Measurements from ENCODE around the gene KERA.

KERA gene

DNA sequence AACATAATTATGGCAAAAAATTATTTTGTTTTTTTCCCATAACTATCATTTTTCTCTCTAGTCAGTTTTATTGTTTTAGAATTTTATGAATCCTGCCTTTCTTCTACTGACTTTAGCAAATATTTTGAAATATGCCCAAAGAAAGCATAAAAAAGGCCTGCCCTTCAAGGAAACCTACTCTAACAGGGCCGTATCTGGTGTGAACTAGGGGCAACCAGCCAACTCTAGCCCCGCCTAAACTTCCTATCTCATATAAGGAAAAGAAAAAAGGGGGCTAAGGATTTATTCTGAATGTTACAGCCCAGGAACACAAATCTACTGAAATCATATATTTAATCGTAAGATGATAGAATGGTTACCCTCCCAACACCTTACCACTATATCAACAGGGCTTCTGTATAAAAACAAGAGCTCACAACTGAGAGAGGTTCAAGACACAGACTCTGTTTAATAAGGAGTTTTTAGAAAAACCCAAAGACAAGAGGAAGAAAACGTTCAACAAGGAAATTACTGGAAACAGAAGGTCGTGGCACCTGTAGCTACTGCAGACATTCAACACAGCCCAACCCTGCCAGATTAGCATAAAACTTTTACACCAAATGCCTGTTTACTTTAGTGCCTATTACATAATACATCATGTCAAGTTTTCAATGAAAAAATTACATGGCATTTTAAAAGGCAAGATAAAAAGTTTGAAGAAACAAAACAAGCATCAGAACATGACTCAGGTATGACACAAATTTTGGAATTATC is 40.1 kb downstream of the KERA start:
- DNase-seq (ENCODE audit: low read depth in 2 of 2, low spot score in 1 of 2), result no peak

DNA sequence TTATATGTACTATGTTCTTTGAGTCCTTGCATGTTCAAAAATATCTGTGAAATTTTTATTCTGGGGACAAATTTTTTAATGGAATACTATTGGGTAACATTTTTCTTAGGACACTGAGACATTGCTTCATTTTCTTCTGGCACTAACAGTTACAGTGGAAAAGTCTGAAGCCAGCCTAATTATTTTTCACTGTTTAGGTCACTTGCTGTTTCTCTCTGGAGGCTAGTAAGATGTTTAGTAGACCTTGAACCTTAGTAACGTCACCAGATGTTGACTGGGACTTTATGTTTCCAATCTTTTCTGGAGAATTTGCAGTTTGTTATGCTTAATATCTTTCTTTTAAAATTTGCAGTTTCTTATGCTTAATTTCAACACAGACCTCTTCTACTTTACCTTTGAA is 40.8 kb downstream of the KERA start:
- DNase-seq (ENCODE audit: low read depth in 2 of 2, low spot score in 1 of 2), result no peak

DNA sequence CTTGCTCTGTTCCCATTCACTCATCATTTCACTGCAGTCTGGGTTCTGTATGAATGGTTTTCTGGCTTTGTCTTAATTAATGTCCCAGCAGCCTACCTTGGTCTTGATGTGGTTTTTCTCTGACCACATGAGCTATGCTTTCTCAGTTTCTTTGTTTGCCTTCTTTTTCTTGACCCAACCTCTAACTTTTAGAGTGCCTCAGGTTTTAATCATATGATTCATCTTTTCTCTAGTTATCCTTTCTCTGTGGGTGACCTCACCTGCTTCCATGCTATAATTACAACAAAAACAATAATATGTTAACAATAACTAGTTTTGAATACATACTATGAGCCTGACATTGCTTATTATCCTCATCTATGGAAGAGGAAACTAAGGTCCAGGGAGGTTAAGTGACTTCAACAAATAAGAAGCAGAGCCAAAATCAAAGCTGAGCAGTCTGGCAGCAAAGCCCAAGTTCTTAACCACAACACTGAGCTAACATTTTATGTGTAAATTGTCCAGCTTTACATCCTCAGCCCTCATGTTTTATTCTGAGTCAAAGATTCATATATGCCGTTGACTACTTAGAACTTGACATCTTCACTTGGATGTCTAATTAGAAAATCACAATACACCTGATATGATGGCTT is 48.4 kb downstream of the KERA start:
- DNase-seq (ENCODE audit: low read depth in 2 of 2, low spot score in 1 of 2), result no peak

DNA sequence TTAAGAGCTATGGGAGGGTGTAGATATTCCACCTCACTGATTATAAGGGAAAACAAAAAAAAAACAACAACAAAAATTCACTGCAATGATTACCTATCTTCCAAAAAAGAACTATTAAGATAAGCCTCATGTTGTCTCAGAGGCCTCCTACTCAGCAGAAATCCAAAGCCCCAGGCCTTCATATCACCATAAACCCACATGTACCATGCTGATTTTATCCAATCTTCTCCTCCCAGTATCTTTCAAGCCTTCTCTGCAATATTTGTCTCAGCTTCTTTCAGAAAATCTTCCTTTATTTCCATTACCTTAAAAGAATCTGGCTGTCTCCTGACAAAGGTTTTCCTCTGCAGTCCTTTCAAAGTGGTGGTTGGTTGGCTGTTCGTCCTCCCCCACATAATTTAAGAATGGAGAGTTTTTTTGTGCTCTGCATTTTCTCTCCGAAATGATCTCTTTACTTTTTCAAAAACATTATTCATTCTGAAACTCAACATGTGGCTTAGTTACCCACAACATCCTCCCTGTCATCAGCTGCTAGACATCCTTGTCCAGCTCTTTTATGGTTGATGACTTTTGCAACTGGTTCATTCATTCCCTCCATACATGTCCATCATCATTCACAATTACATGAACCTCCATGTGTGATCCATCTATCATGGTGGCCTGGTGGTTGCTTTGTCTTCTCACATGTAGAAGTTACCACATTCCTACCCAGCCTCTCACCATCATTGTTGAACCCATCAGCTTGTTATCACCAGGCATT is 50.1 kb downstream of the KERA start:
- no peak for DNase-seq (ENCODE audit: low read depth in 2 of 2, low spot score in 1 of 2)

DNA sequence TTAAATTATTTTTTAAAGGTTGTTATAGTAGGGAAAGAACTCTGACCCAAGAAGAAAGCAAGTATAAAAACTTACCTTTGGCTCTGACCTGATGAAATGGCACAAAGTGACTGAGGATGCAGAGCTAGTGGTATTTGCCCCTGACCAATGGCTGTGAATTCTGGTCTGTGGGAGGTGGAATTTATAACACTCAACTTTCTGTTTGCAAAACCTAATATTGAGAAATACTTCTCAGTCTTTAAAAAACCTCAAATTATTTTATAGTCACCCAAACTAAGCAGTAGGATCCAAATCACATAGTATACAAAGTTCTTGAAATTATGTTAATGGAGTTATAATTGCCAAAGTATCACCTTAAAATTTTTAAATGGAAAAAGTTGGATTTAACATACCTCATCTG is 53.0 kb downstream of the KERA start, which contains the start of gene EPYC:
Gene EPYC (minus strand): TSS at position 101 of the 400 bp plus-strand sequence. CDS start 2,407 bp downstream, outside the sequence.
- no peak for DNase-seq (ENCODE audit: low read depth in 2 of 2, low spot score in 1 of 2)

DNA sequence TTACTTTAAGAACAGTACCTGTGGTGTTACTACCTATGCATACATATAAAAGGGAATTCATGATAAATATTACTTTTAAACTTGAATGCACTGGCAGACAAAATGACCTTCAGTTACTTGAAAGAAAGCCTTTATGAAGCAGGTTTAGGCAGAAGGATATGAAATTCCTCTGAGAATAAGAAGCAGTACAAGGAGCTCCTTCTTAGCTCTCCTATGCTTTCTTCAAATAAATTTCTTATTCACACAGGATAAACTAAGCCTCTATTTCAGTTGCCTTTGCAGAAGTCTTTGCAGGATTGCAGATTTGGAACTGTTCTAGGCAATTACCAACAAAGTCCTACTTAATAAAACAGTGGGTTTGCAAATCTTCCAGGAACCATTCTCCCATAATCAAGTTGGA is 54.1 kb downstream of the KERA start:
- no peak for DNase-seq (ENCODE audit: low read depth in 2 of 2, low spot score in 1 of 2)

DNA sequence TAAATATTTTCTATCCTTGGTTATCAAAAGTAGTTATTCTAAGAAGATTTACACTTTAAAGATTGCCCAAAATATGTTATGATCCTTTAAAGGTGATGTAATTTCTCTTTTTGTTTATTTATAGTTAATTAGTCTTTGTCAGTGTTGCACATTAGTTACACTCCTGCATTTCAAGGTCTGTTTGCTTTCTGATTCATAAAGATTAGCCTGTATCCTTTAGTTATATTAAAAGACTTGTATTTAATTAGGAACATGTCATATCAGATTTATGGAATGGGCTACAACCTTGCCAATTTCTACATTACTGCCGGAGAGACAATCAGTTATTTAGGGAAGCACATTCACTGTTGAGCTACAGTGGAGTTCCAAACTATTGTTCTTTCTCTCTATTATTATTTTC is 56.5 kb downstream of the KERA start:
- DNase-seq (ENCODE audit: low read depth in 2 of 2, low spot score in 1 of 2), result no peak
